LNCaP clone FGC (cell line): ENCODE measurements around the gene XBP1.
A peak's percentile ranks its signal among the peaks of the same experiment; 100 is the strongest.
"Not testable (repeated sequence)": the region's sequence is repeated elsewhere in the genome, so short reads cannot be mapped to it uniquely, and the experiment has no call there.

ENCODE experiments used
- DNase-seq: peaks from one replicate; pipeline ENCODE4 v3.0.0-alpha.2; 2011; ENCODE audit warnings: low read depth
- H3K4me3 ChIP-seq: 2 replicates; pipeline ENCODE4 v1.5.1; 2011; ENCODE audit warnings: mild to moderate bottlenecking, low read depth, low read length, control low read depth
- CTCF ChIP-seq: IDR thresholded peaks from 2 replicates; pipeline ENCODE4 v1.5.1; 2012; ENCODE audit warnings: mild to moderate bottlenecking; ENCODE audit not compliant: control insufficient read depth, insufficient read depth; ENCODE audit errors: extremely low read depth

Gene XBP1

GRCh38 chr22:28766628-28767027 is 33.7 kb downstream of the XBP1 start:
- no peak overlapping the region for H3K4me3 ChIP-seq
- TF ChIP-seq CTCF: no peak
- DNase-seq: no peak

- DNase-seq: not testable (repeated sequence)
These were observed 38.4 kb downstream of the XBP1 start for GRCh38 chr22:28762000-28762399.

GRCh38 chr22:28761449-28761755 is 39.0 kb downstream of the XBP1 start:
- no peak for TF ChIP-seq CTCF
- no peak for DNase-seq
- no peak overlapping the region for H3K4me3 ChIP-seq

More at GRCh38 chr22:28762000-28762399, 38.4 kb downstream of the XBP1 start:
- H3K4me3 ChIP-seq: not testable (repeated sequence)

GRCh38 chr22:28759861-28760560 is 40.4 kb downstream of the XBP1 start:
- DNase-seq: peak; percentile 37
- H3K4me3 ChIP-seq: no peak overlapping the region
- TF ChIP-seq CTCF: no peak

GRCh38 chr22:28754512-28754911 is 45.9 kb downstream of the XBP1 start:
- not testable (repeated sequence) for DNase-seq, H3K4me3 ChIP-seq

- no peak for DNase-seq
- H3K4me3 ChIP-seq: no peak overlapping the region
- no peak for TF ChIP-seq CTCF
These were observed 49.9 kb downstream of the XBP1 start for GRCh38 chr22:28750471-28750881.
